ENCODE measurements around the gene ACYP1.

The ACYP1 gene

GRCh38 chr14:75063491-75064204, at the start of gene ACYP1:
TSS of gene ACYP1 (minus strand) at chr14:75064024. CDS start at chr14:75063553, 471 bp downstream.
- DNase-seq (ENCODE audit: low read depth in 1 of 2, low spot score in 1 of 2), result peak; percentile 77 to 88

- no peak for DNase-seq (ENCODE audit: low read depth in 1 of 2, low spot score in 1 of 2)
Observed at GRCh38 chr14:75109877-75110276, 46.1 kb upstream of the ACYP1 start.

GRCh38 chr14:75107186-75107585, 43.4 kb upstream of the ACYP1 start:
- DNase-seq (ENCODE audit: low read depth in 1 of 2, low spot score in 1 of 2), result no peak

- DNase-seq (ENCODE audit: low read depth in 1 of 2, low spot score in 1 of 2), result no peak
Observed at GRCh38 chr14:75101491-75101890, 37.7 kb upstream of the ACYP1 start.

- no peak for DNase-seq (ENCODE audit: low read depth in 1 of 2, low spot score in 1 of 2)
Observed at GRCh38 chr14:75098682-75099081, 34.9 kb upstream of the ACYP1 start.

- no peak for DNase-seq (ENCODE audit: low read depth in 1 of 2, low spot score in 1 of 2)
Observed at GRCh38 chr14:75098212-75098611, 34.4 kb upstream of the ACYP1 start.

- DNase-seq (ENCODE audit: low read depth in 1 of 2, low spot score in 1 of 2), result no peak
Observed at GRCh38 chr14:75096959-75097358, 33.1 kb upstream of the ACYP1 start.

GRCh38 chr14:75095690-75096089, 31.9 kb upstream of the ACYP1 start:
- no peak for DNase-seq (ENCODE audit: low read depth in 1 of 2, low spot score in 1 of 2)

- no peak for DNase-seq (ENCODE audit: low read depth in 1 of 2, low spot score in 1 of 2)
Observed at GRCh38 chr14:75094896-75095295, 31.1 kb upstream of the ACYP1 start.

- no peak for DNase-seq (ENCODE audit: low read depth in 1 of 2, low spot score in 1 of 2)
Observed at GRCh38 chr14:75092698-75093097, 28.9 kb upstream of the ACYP1 start.

GRCh38 chr14:75091251-75091650, 27.4 kb upstream of the ACYP1 start:
- DNase-seq (ENCODE audit: low read depth in 1 of 2, low spot score in 1 of 2), result no peak

GRCh38 chr14:75090353-75090752, 26.5 kb upstream of the ACYP1 start:
- DNase-seq (ENCODE audit: low read depth in 1 of 2, low spot score in 1 of 2), result no peak

- DNase-seq (ENCODE audit: low read depth in 1 of 2, low spot score in 1 of 2), result no peak
Observed at GRCh38 chr14:75088566-75089373, 24.9 kb upstream of the ACYP1 start.

GRCh38 chr14:75088153-75088552, 24.3 kb upstream of the ACYP1 start:
- no peak for DNase-seq (ENCODE audit: low read depth in 1 of 2, low spot score in 1 of 2)

- no peak for DNase-seq (ENCODE audit: low read depth in 1 of 2, low spot score in 1 of 2)
Observed at GRCh38 chr14:75084513-75084912, 20.7 kb upstream of the ACYP1 start.

GRCh38 chr14:75083271-75083670, 19.4 kb upstream of the ACYP1 start:
- DNase-seq (ENCODE audit: low read depth in 1 of 2, low spot score in 1 of 2), result no peak

- no peak for DNase-seq (ENCODE audit: low read depth in 1 of 2, low spot score in 1 of 2)
Observed at GRCh38 chr14:75081660-75082229, 17.9 kb upstream of the ACYP1 start.

GRCh38 chr14:75079521-75079920, 15.7 kb upstream of the ACYP1 start:
- no peak for DNase-seq (ENCODE audit: low read depth in 1 of 2, low spot score in 1 of 2)

GRCh38 chr14:75077794-75078193, 14.0 kb upstream of the ACYP1 start:
- no peak for DNase-seq (ENCODE audit: low read depth in 1 of 2, low spot score in 1 of 2)

GRCh38 chr14:75070383-75070782, 6.6 kb upstream of the ACYP1 start:
- no peak for DNase-seq (ENCODE audit: low read depth in 1 of 2, low spot score in 1 of 2)

- no peak for DNase-seq (ENCODE audit: low read depth in 1 of 2, low spot score in 1 of 2)
Observed at GRCh38 chr14:75069811-75070145, 6.0 kb upstream of the ACYP1 start.

- DNase-seq (ENCODE audit: low read depth in 1 of 2, low spot score in 1 of 2), result peak in 1 of 2 donors; percentile 54
Observed at GRCh38 chr14:75069121-75069810, 5.4 kb upstream of the ACYP1 start, which contains the start of gene ZC2HC1C. TSS of gene ZC2HC1C (plus strand) at chr14:75069641. CDS start at chr14:75070574, 933 bp downstream.
